Measurements from ENCODE around the gene MAN2C1. TPM values are rescaled to one million over a fixed set of nuclear protein-coding genes. Genes with fewer than 3 reads are reported as not detected.
"Not testable (repeated sequence)": the region's sequence is repeated elsewhere in the genome, so short reads cannot be mapped to it uniquely, and the experiment has no call there.

MAN2C1 gene
- total RNA-seq, 3 donors from 2014 or later, result 112 to 259 (median 169) TPM

DNA sequence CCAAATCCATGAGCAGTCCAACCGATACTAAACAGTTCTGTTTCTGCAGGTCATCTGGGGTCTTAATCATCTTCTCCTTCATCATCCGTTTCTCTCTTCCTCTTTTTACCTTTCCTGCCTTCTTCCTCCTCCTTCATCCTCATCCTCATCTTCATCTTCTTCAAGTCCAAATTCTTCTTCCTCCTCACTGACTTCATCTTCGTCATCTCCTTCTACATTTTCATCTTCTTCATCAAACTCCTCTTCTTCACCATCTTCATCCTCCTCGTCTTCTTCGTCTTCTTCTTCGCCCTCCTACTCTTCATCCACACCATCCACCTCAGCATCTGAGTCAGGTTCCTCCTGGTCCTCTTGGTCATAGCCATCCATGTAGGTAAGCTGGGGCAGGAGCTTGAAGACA lies 46.7 kb downstream of the MAN2C1 start:
- no peak for DNase-seq (ENCODE audit: low spot score in 2 of 2)
- Histone ChIP-seq H3K27ac (no peak overlapping the region), H3K27me3 (no peaks in the 10 kb centered on the region), H3K36me3 (no peaks in the 10 kb centered on the region), H3K4me3 (no peak overlapping the region), H3K4me1 (no peaks in the 10 kb centered on the region), H3K9me3 (no peaks in the 10 kb centered on the region)
- intact Hi-C loops (cut with DNase I; ENCODE audit: low total_unique reads), result no loop called here
- no peak for TF ChIP-seq CTCF (IDR thresholded peaks at IDR 0.05)
- no peak for TF ChIP-seq POLR2A (IDR thresholded peaks at IDR 0.05)
- no peak for TF ChIP-seq POLR2AphosphoS5 (IDR thresholded peaks at IDR 0.05)

GRCh38 chr15:75319231-75319897 lies 49.0 kb downstream of the MAN2C1 start:
- H3K27me3 ChIP-seq; DNase-seq (ENCODE audit: low spot score in 2 of 2); intact Hi-C loops (cut with DNase I; ENCODE audit: low total_unique reads); H3K36me3 ChIP-seq; H3K4me3 ChIP-seq; H3K4me1 ChIP-seq; H3K9me3 ChIP-seq; H3K27ac ChIP-seq: not testable (repeated sequence)

GRCh38 chr15:75314552-75315290 lies 53.7 kb downstream of the MAN2C1 start:
- no peak for TF ChIP-seq CTCF (IDR thresholded peaks at IDR 0.05)
- H3K9me3 ChIP-seq, result no peaks in the 10 kb centered on the region
- no peaks in the 10 kb centered on the region for H3K4me1 ChIP-seq
- no peaks in the 10 kb centered on the region for H3K36me3 ChIP-seq
- no peak overlapping the region for H3K4me3 ChIP-seq
- no peak overlapping the region for H3K27ac ChIP-seq
- intact Hi-C loops (cut with DNase I; ENCODE audit: low total_unique reads), result no loop called here
- no peaks in the 10 kb centered on the region for H3K27me3 ChIP-seq
- no peak for DNase-seq (ENCODE audit: low spot score in 2 of 2)

DNA sequence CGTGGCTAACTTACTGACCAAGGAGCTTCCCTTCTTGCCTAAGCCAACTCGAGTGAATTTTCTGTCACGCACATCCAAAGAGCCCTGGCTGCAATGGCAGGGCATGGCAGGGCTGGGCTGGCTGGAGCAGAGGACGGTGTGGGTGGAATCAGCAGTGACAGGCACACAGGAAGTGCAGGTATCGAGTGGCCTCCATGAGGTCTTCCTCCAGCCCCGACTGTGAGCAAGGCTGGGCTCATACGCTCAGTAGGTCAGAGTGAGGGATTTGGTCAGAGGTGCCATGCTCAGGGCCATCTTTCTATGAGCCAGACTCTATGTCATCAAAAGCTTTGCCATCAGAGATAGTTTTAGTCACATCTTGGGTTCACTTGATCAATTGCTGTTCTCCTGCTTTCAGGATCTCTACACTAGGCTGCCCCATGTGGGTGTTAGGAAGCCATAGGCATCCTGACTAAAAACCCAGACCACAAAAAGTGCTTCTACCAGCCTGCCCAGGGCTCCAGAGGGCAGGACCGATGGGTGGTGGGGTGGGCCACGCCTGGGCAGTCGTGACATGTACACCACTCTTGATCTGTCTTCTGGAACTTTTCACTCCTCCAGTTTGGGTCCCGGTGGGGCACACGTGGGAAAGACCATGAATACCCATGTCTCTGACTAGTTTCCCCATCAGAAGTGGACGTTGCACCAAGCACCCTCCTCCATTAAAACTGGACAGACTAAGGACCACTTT lies 55.1 kb downstream of the MAN2C1 start:
- TF ChIP-seq CTCF (IDR thresholded peaks at IDR 0.05) (no peak), POLR2A (IDR thresholded peaks at IDR 0.05) (no peak), POLR2AphosphoS5 (IDR thresholded peaks at IDR 0.05) (no peak)
- intact Hi-C loops (cut with DNase I; ENCODE audit: low total_unique reads), result no loop called here

DNA sequence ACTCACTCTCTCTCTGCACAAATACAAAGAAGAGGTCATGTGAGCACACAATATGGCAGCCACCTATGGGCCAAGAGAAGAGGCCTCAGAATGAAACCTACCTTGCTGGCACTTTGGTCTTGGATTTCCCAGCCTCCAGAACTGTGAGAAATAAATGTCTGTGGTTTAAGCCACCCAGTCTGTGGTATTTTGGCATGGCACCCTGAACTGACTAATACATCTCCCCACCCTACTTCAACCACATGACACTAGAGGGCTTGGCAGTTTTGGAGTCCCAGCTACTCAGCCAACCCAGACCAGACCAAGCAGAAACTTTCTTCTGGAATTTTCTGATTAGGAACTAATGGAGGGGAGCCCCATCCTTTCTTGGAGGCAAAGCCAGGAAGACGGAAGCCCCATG lies 55.9 kb downstream of the MAN2C1 start:
- intact Hi-C loops (cut with DNase I; ENCODE audit: low total_unique reads); H3K4me1 ChIP-seq; H3K36me3 ChIP-seq: not testable (repeated sequence)

More for the DNA sequence above, 55.1 kb downstream of the MAN2C1 start:
- no peak overlapping the region for H3K4me3 ChIP-seq
- no peak for DNase-seq (ENCODE audit: low spot score in 2 of 2)
- no peaks in the 10 kb centered on the region for H3K4me1 ChIP-seq
- no peak overlapping the region for H3K27ac ChIP-seq
- no peaks in the 10 kb centered on the region for H3K27me3 ChIP-seq
- H3K9me3 ChIP-seq, result no peaks in the 10 kb centered on the region
- no peaks in the 10 kb centered on the region for H3K36me3 ChIP-seq

DNA sequence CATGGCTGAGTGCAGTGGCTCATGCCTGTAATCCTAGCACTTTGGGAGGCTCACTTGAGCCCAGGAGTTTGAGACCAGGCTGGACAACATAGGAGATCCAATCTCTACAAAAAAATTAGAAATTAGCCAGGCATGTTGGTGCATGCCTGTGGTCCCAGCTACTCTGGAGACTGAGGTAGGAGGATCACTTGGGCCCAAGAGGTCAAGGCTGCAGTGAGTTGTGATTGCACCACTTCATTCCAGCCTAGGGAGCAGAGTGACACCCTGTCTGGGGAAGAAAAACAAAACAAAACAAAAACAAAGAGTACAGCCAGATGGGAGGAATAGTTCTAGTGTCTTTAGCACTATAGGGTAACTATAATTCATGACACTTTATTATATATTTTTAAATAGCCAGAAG lies 58.7 kb downstream of the MAN2C1 start:
- H3K4me1 ChIP-seq, result no peaks in the 10 kb centered on the region

More for the DNA sequence above, 55.9 kb downstream of the MAN2C1 start:
- H3K27me3 ChIP-seq; H3K9me3 ChIP-seq; H3K4me3 ChIP-seq; H3K27ac ChIP-seq; DNase-seq (ENCODE audit: low spot score in 2 of 2): not testable (repeated sequence)

More for the DNA sequence above, 58.7 kb downstream of the MAN2C1 start:
- H3K27ac ChIP-seq, result no peak overlapping the region
- TF ChIP-seq CTCF (IDR thresholded peaks at IDR 0.05), result no peak
- no peak for TF ChIP-seq POLR2AphosphoS5 (IDR thresholded peaks at IDR 0.05)
- TF ChIP-seq POLR2A (IDR thresholded peaks at IDR 0.05), result no peak
- no peaks in the 10 kb centered on the region for H3K36me3 ChIP-seq
- intact Hi-C loops (cut with DNase I; ENCODE audit: low total_unique reads), result no loop called here
- H3K27me3 ChIP-seq, result no peaks in the 10 kb centered on the region
- H3K9me3 ChIP-seq, result no peaks in the 10 kb centered on the region
- no peak overlapping the region for H3K4me3 ChIP-seq
- DNase-seq (ENCODE audit: low spot score in 2 of 2), result no peak

Data from breast epithelium (tissue), 4 donors.